Ascending aorta (tissue), 2 donors: ENCODE data around the gene ARHGAP15. TPM values are rescaled to one million over a fixed set of nuclear protein-coding genes. Genes with fewer than 3 reads are reported as not detected.

Experiments
- DNase-seq, 2 donors: peaks; one replicate each; pipeline ENCODE4 v3.0.0-alpha.2; 2019; ENCODE audit warnings: low spot score in 2 of 2
- H3K27ac ChIP-seq, 2 donors: fragments of 200-600 bp; sonication (generic); one replicate each; pipeline ENCODE4 v1.5.1; 2016 to 2017; ENCODE audit warnings: mild to moderate bottlenecking in 1 of 2
- H3K27me3 ChIP-seq: fragments of 200-600 bp; sonication (generic); one replicate; pipeline ENCODE4 v1.5.1; 2017
- H3K36me3 ChIP-seq, 2 donors: fragments of 200-600 bp; sonication (generic); one replicate each; pipeline ENCODE4 v1.5.1; 2016
- H3K4me1 ChIP-seq, 2 donors: fragments of 200-600 bp; sonication (generic); one replicate each; pipeline ENCODE4 v1.5.1; 2016 to 2017; ENCODE audit warnings: mild to moderate bottlenecking in 1 of 2
- H3K4me3 ChIP-seq, 2 donors: fragments of 200-600 bp; sonication (generic); one replicate each; pipeline ENCODE4 v1.5.1; 2016 to 2017; ENCODE audit warnings: mild to moderate bottlenecking in 1 of 2
- H3K9me3 ChIP-seq, 2 donors: fragments of 200-600 bp; sonication (generic); one replicate each; pipeline ENCODE4 v1.5.1; 2016
- intact Hi-C: fragments of 100-400 bp; cut with DNase I; formaldehyde crosslinking; loops from one replicate; pipeline ENCODE4 v1.15.1; 2023
- total RNA-seq: library from RNA; depleted of rRNA; stranded (reverse); fragments of >200 nt; gene quantifications from one replicate; pipeline ENCODE4 v1.1.0, GENCODE V29; 2016
- TF ChIP-seq, protein P1 (sequence below), 3 experiments: fragments of 200-600 bp in 2 of 3; fragments of 450-650 bp in 1 of 3; sonication (generic) in 2 of 3; IDR thresholded peaks; one replicate each; pipeline ENCODE4 v1.5.1; 2016 to 2019; ENCODE audit warnings: antibody characterized with exemption in 3 of 3, mild to moderate bottlenecking in 1 of 3, moderate library complexity in 1 of 3

Gene ARHGAP15
- total RNA-seq, 1 donor from 2014 or later: 1.4 TPM

DNA sequence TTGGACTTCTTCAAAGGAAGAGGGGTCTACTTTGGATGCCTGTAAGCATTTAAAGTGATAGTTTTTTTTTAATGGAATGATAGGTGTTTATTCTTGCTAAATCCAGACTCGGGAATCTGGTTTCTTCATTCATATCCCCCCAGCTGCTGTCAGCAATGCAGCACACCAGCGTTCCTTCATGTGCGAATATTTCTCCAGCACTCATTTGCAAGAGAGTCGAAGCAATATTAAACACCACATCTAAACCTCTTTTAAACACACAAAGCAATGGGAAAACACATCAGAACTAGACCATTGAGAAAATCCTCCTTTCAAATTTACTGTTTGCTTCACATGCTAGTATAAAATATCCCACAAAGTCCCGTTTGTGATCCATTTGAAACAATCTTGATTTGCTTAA lies 563.7 kb downstream of the ARHGAP15 start:
- intact Hi-C loops: no loop called here
- no peak for DNase-seq
- TF ChIP-seq, protein P1, sequence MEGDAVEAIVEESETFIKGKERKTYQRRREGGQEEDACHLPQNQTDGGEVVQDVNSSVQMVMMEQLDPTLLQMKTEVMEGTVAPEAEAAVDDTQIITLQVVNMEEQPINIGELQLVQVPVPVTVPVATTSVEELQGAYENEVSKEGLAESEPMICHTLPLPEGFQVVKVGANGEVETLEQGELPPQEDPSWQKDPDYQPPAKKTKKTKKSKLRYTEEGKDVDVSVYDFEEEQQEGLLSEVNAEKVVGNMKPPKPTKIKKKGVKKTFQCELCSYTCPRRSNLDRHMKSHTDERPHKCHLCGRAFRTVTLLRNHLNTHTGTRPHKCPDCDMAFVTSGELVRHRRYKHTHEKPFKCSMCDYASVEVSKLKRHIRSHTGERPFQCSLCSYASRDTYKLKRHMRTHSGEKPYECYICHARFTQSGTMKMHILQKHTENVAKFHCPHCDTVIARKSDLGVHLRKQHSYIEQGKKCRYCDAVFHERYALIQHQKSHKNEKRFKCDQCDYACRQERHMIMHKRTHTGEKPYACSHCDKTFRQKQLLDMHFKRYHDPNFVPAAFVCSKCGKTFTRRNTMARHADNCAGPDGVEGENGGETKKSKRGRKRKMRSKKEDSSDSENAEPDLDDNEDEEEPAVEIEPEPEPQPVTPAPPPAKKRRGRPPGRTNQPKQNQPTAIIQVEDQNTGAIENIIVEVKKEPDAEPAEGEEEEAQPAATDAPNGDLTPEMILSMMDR (IDR thresholded peaks at IDR 0.05): no peak
- H3K4me1 ChIP-seq: no peaks in the 10 kb centered on the region
- no peak overlapping the region for H3K4me3 ChIP-seq
- no peaks in the 10 kb centered on the region for H3K36me3 ChIP-seq
- H3K27ac ChIP-seq: no peak overlapping the region
- H3K27me3 ChIP-seq: no peaks in the 10 kb centered on the region
- H3K9me3 ChIP-seq: no peaks in the 10 kb centered on the region

- intact Hi-C loops: no loop called here
Observed at GRCh38 chr2:143694335-143694734, 565.1 kb downstream of the ARHGAP15 start.

DNA sequence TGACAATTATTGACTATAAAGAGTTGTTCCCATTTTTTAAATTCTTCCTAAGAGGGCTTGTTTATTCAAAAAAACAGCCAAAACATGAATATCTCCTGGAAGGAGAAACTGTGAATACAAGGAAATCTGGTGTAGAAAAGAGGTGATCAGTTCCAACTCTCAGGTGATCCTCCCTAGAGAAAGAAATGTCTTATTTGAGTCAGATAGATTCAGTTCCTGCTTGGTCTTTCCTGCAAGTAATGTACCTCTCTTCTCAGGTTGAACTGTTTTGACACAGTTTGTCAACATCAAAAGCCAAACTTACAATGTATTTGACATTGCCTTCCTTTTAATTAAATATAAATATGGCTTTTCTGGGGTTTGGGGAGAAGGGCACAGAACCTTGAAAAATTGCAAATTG lies 567.4 kb downstream of the ARHGAP15 start:
- intact Hi-C loops: no loop called here
- H3K4me1 ChIP-seq: peaks cover 0 to 5% of the 10 kb centered on the region in 2 donors
- H3K9me3 ChIP-seq: no peaks in the 10 kb centered on the region
- H3K27ac ChIP-seq: no peak overlapping the region
- no peak for DNase-seq
- no peaks in the 10 kb centered on the region for H3K36me3 ChIP-seq
- H3K4me3 ChIP-seq: no peak overlapping the region
- H3K27me3 ChIP-seq: no peaks in the 10 kb centered on the region
- TF ChIP-seq, protein P1 (IDR thresholded peaks at IDR 0.05): no peak

More at GRCh38 chr2:143694335-143694734, 565.1 kb downstream of the ARHGAP15 start:
- TF ChIP-seq, protein P1 (IDR thresholded peaks at IDR 0.05): no peak
- Histone ChIP-seq H3K36me3 (no peaks in the 10 kb centered on the region), H3K9me3 (no peaks in the 10 kb centered on the region), H3K27me3 (no peaks in the 10 kb centered on the region), H3K4me1 (no peaks in the 10 kb centered on the region), H3K27ac (no peak overlapping the region), H3K4me3 (no peak overlapping the region)
- no peak for DNase-seq

GRCh38 chr2:143697744-143698143 lies 568.5 kb downstream of the ARHGAP15 start:
- TF ChIP-seq, protein P1 (IDR thresholded peaks at IDR 0.05): no peak
- Histone ChIP-seq H3K36me3 (no peaks in the 10 kb centered on the region), H3K4me3 (no peak overlapping the region), H3K4me1 (peaks cover 0 to 7% of the 10 kb centered on the region in 2 donors), H3K9me3 (no peaks in the 10 kb centered on the region), H3K27me3 (no peaks in the 10 kb centered on the region), H3K27ac (no peak overlapping the region)
- intact Hi-C loops: no loop called here
- DNase-seq: no peak

DNA sequence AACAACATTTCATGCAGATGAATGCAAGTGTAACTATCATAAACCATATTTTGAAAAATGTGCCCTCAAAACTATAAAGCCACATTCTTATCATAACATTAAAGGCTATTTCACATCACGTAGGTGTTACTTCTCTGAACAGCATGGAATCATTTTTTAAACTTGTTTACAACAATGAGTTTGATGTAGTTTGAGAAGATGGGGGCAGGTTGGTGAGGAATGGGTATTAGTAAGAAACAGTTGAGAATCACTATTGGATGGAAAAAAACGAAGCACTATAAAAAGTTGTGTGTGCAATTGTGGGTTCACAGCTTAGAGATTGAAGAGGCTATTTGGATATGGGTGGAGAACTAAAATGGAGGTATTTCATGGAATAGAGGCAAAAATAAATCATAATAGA lies 569.1 kb downstream of the ARHGAP15 start:
- TF ChIP-seq, protein P1 (IDR thresholded peaks at IDR 0.05): no peak

More for the DNA sequence above, 569.1 kb downstream of the ARHGAP15 start:
- no peak for DNase-seq
- no peak overlapping the region for H3K27ac ChIP-seq
- intact Hi-C loops: no loop called here
- H3K9me3 ChIP-seq: no peaks in the 10 kb centered on the region
- H3K27me3 ChIP-seq: no peaks in the 10 kb centered on the region
- H3K36me3 ChIP-seq: no peaks in the 10 kb centered on the region
- peaks cover 0 to 7% of the 10 kb centered on the region in 2 donors for H3K4me1 ChIP-seq
- no peak overlapping the region for H3K4me3 ChIP-seq
